BJ (cell line): ENCODE data around the gene C5. TPM values are rescaled to one million over a fixed set of nuclear protein-coding genes. Genes with fewer than 3 reads are reported as not detected.

Experiments
- CTCF ChIA-PET: fragments of 350-600 bp; formaldehyde crosslinking; extraction: SDS; loops from one replicate; lab custom pipeline; 2021; ENCODE audit warnings: antibody characterized with exemption, inconsistent platforms; lab: Yijun Ruan, JAX
- POLR2A ChIA-PET: fragments of 300-600 bp; sonication (Branson Sonifier 250); formaldehyde crosslinking; extraction: SDS; loops from one replicate; lab custom pipeline; 2021; ENCODE audit warnings: antibody characterized with exemption; lab: Charles Lee
- DNase-seq: peaks from one replicate; pipeline ENCODE4 v3.0.0-alpha.2; 2011; ENCODE audit warnings: low read depth
- H3K27me3 ChIP-seq: 2 replicates; pipeline ENCODE4 v1.6.0; 2011; ENCODE audit warnings: low read length; ENCODE audit not compliant: control insufficient read depth, insufficient read depth
- H3K36me3 ChIP-seq: 2 replicates; pipeline ENCODE4 v1.5.1; 2011; ENCODE audit warnings: low read length; ENCODE audit not compliant: control insufficient read depth, insufficient read depth
- H3K4me3 ChIP-seq: 2 replicates; pipeline ENCODE4 v1.5.1; 2011; ENCODE audit warnings: low read depth, mild to moderate bottlenecking, control low read depth, low read length
- polyA plus RNA-seq: library from polyadenylated mRNA; depleted of rRNA; stranded (reverse); fragments of >200 nt; gene quantifications from 2 replicates; pipeline ENCODE4 v1.2.3, GENCODE V29; 2011
- TF ChIP-seq, protein P1 (sequence below): IDR thresholded peaks from 2 replicates; pipeline ENCODE4 v1.5.1; 2011; ENCODE audit warnings: low read depth, mild to moderate bottlenecking, control low read depth, inconsistent platforms, low read length, moderate library complexity; ENCODE audit not compliant: insufficient read depth

C5 gene
- polyA plus RNA-seq, 1 experiment: 1.4 TPM

DNA sequence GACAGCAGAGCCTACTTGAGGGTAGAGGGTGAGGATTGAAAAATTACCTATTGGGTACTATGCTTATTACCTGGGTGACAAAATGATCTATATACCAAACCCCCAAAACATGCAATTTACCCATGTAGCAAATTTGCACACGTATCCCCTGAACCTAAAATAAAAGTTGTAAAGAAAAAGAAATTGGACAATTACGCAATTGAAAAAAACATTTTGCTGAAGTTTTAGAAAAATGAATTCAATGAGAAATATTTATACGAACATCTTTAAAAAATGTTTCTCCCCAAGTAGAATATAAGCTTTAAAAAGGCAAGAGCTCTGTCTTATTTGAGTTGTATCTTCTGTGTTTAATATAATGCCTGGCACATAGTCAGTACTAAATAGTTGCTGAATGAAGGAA is 93.2 kb downstream of the C5 start:
- no peak for DNase-seq
- ChIA-PET CTCF (no interaction called here), POLR2A (no interaction called here)
- Histone ChIP-seq H3K27me3 (no peaks in the 10 kb centered on the region), H3K36me3 (no peaks in the 10 kb centered on the region), H3K4me3 (no peak overlapping the region)
- TF ChIP-seq, protein P1, sequence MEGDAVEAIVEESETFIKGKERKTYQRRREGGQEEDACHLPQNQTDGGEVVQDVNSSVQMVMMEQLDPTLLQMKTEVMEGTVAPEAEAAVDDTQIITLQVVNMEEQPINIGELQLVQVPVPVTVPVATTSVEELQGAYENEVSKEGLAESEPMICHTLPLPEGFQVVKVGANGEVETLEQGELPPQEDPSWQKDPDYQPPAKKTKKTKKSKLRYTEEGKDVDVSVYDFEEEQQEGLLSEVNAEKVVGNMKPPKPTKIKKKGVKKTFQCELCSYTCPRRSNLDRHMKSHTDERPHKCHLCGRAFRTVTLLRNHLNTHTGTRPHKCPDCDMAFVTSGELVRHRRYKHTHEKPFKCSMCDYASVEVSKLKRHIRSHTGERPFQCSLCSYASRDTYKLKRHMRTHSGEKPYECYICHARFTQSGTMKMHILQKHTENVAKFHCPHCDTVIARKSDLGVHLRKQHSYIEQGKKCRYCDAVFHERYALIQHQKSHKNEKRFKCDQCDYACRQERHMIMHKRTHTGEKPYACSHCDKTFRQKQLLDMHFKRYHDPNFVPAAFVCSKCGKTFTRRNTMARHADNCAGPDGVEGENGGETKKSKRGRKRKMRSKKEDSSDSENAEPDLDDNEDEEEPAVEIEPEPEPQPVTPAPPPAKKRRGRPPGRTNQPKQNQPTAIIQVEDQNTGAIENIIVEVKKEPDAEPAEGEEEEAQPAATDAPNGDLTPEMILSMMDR: no peak

DNA sequence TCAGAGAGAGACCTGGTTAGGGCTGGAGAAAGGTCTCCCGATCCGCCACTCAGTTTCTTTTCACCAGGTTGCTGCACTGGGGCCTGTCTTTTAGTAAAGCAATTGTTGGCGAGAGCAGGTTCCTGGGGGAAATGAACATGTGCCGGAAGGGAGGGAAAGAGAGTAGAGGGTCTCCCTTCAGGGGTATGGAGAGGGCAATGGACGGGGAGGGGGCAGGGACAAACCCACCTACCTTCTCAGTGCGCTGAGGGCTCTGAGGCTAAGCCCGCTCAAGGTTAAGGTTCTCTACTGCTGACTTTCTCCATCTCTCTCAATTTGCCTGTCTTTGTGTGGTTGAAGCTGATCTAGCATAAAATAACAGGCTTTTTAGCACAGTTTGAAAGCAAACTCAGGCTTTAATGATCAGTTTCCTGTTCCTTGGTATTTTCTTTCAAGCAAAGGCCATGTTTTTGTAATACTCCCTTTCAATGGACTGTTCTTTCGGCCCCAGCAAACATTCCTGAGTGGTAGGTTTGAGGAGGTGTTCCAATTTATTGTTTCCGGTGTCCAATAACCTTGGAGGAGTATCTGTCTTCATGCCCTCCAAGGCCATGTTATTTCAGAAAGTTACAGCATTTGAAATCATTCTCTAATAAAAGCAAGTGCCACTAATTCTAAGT is 98.0 kb downstream of the C5 start:
- CTCF ChIA-PET: interaction anchor here (1.0 to 1.2 kb wide), 2 partner anchors 15 to 25 kb away, joined by 3 read pairs; no protein-coding TSS in a partner anchor
- H3K27me3 ChIP-seq: no peaks in the 10 kb centered on the region
- no peak overlapping the region for H3K4me3 ChIP-seq
- POLR2A ChIA-PET: no interaction called here
- DNase-seq: no peak
- H3K36me3 ChIP-seq: no peaks in the 10 kb centered on the region
- TF ChIP-seq, protein P1: no peak

GRCh38 chr9:120950421-120951388 is 99.4 kb downstream of the C5 start:
- POLR2A ChIA-PET: no interaction called here
- Histone ChIP-seq H3K4me3 (no peak overlapping the region), H3K27me3 (no peaks in the 10 kb centered on the region), H3K36me3 (no peaks in the 10 kb centered on the region)
- DNase-seq: no peak
- TF ChIP-seq, protein P1: no peak
- CTCF ChIA-PET: interaction anchor here (1.2 kb wide), 1 partner anchor 8 kb away, joined by 4 read pairs; no protein-coding TSS in a partner anchor

- no peaks in the 10 kb centered on the region for H3K27me3 ChIP-seq
- H3K36me3 ChIP-seq: no peaks in the 10 kb centered on the region
- no peak for DNase-seq
- H3K4me3 ChIP-seq: no peak overlapping the region
- CTCF ChIA-PET: no interaction called here
- POLR2A ChIA-PET: no interaction called here
- TF ChIP-seq, protein P1: no peak
These were observed 100.8 kb downstream of the C5 start for GRCh38 chr9:120949290-120949689.

DNA sequence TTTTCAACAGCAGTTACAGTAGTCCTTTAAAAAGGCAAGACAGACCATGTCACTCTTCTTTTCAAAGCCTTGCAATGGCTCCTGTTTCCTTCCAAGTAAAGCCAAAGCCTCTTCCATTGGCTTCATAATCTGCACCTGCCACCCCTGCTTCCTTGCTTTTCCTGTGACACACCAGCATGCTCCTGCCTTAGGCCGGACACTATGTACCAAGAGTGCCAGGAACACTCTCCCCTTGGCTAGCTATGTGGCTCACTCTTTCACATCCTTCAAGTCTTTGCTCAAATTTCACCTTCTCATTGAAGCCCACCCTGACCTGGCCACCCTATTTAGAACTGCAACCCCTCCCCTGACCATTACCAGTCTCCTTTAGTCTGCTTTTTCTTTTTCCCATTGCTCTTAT is 101.3 kb downstream of the C5 start:
- Histone ChIP-seq H3K36me3 (no peaks in the 10 kb centered on the region), H3K4me3 (no peak overlapping the region), H3K27me3 (no peaks in the 10 kb centered on the region)
- TF ChIP-seq, protein P1: no peak
- ChIA-PET CTCF (no interaction called here), POLR2A (no interaction called here)
- no peak for DNase-seq
